Psoas muscle (tissue), 8 donors: Measurements from ENCODE around the gene KCNG2. TPM values are rescaled to one million over a fixed set of nuclear protein-coding genes. Genes with fewer than 3 reads are reported as not detected.

ENCODE experiments used
- ATAC-seq, 4 donors: fragments of 200-7000 bp; cut with Tn5 transposase; one replicate each; pipeline ENCODE4 v1.9.1; 2020; ENCODE audit warnings: moderate library complexity in 3 of 4, mild to moderate bottlenecking in 2 of 4
- DNase-seq, 2 donors: peaks; one replicate each; pipeline ENCODE4 v3.0.0-alpha.2; 2020
- H3K27ac ChIP-seq: fragments of 200-600 bp; one replicate; pipeline ENCODE4 v1.8.0; 2022
- H3K27me3 ChIP-seq, 3 donors: fragments of 200-600 bp in 1 of 3; one replicate each; pipeline versions ENCODE4 v1.6.1 to v1.8.0; 2013 to 2022; ENCODE audit warnings: low read length in 2 of 3, mild to moderate bottlenecking in 2 of 3, moderate library complexity in 1 of 3; ENCODE audit not compliant: insufficient read depth in 3 of 3
- H3K36me3 ChIP-seq, 2 donors: fragments of 200-600 bp in 1 of 2; one replicate each; pipeline versions ENCODE4 v1.6.1 to v1.8.0; 2013 to 2022; ENCODE audit warnings: low read depth in 1 of 2, mild to moderate bottlenecking in 1 of 2, moderate library complexity in 1 of 2; ENCODE audit not compliant: insufficient read depth in 1 of 2
- H3K4me1 ChIP-seq: fragments of 200-600 bp; one replicate; pipeline ENCODE4 v1.8.0; 2022
- H3K4me3 ChIP-seq: fragments of 200-600 bp; one replicate; pipeline ENCODE4 v1.8.0; 2022; ENCODE audit warnings: mild to moderate bottlenecking
- H3K9me3 ChIP-seq: fragments of 200-600 bp; one replicate; pipeline ENCODE4 v1.8.0; 2022
- CTCF ChIP-seq: fragments of 200-600 bp; IDR thresholded peaks from one replicate; pipeline ENCODE4 v1.8.0; 2022; ENCODE audit warnings: antibody characterized with exemption
- WGBS, 3 donors: extraction: QIAGEN DNeasy Blood & Tissue Kit; methylation state at CpG; one replicate each; pipeline versions ENCODE4 v1.1.6 to v1.1.7; 2013; 5-methylcytosine and 5-hydroxymethylcytosine counted together
- intact Hi-C, 2 donors: fragments of 100-400 bp; cut with DNase I; formaldehyde crosslinking; loops; one replicate each; pipeline versions ENCODE4 v1.11.0 to v1.14.2; 2022
- polyA plus RNA-seq, 3 donors: library from polyadenylated mRNA; stranded (reverse); fragments of 200-250 nt; gene quantifications; one replicate each; pipeline ENCODE4 v1.2.3, GENCODE V29; 2013
- total RNA-seq, 4 donors: library from RNA; stranded (reverse); fragmentation: NEBNext Ultra II Directional in 2 of 4; extraction: Animal tissue kit (Norgen Biotek cat#: 25700) in 2 of 4; gene quantifications; one replicate each; pipeline versions ENCODE4 v1.2.1 to v1.2.4, GENCODE V29; 2021 to 2023
- donor health status: healthy with polysubstance abuse.
- donor health status: DM: no; HTN: no; CAD: no; lungs with moderate emphysema.
- donor health status: Bipolar disorder and iron deficiency.
- donor health status: healthy.
- donor health status: DM: yes; HTN: yes; CAD: no.
- donor health status: DM: no; HTN: no; CAD: no.
- donor health status: DM: no; HTN: no; CAD: no.
- donor health status: DM: yes; HTN: yes; CAD: no.

The KCNG2 gene
- total and polyA plus RNA-seq, 7 donors = 0.04 to 0.54 (median 0.27) TPM; not detected in 2

GRCh38 chr18:79789091-79789891 is 8.4 kb upstream of the KCNG2 start:
- ATAC-seq = no peak
- Histone ChIP-seq H3K4me1 (no peaks in the 10 kb centered on the region), H3K27me3 (peaks cover 0 to 78% (median 37%) of the 10 kb centered on the region in 3 donors), H3K9me3 (no peaks in the 10 kb centered on the region), H3K27ac (no peak overlapping the region), H3K36me3 (no peaks in the 10 kb centered on the region), H3K4me3 (no peak overlapping the region)
- 86 to 91% (median 89%) methylated on average over 49 to 54 of the region's 54 CpGs for WGBS, 3 donors
- intact Hi-C loops = no loop called here
- DNase-seq = no peak
- no peak for TF ChIP-seq CTCF

- no peaks in the 10 kb centered on the region for H3K9me3 ChIP-seq
- intact Hi-C loops = no loop called here
- TF ChIP-seq CTCF = no peak
- no peak for DNase-seq
- no peak overlapping the region for H3K27ac ChIP-seq
- no peaks in the 10 kb centered on the region for H3K36me3 ChIP-seq
- no peak overlapping the region for H3K4me3 ChIP-seq
- H3K27me3 ChIP-seq = peaks cover 0 to 68% (median 36%) of the 10 kb centered on the region in 3 donors
- no peak for ATAC-seq
- H3K4me1 ChIP-seq = no peaks in the 10 kb centered on the region
- WGBS, 3 donors = 71 to 77% (median 74%) methylated on average over 46 of the region's 46 CpGs
These were observed 7.5 kb upstream of the KCNG2 start for GRCh38 chr18:79789901-79790890.

- peaks cover 0 to 61% (median 31%) of the 10 kb centered on the region in 3 donors for H3K27me3 ChIP-seq
- H3K4me3 ChIP-seq = no peak overlapping the region
- ATAC-seq = peak; percentile 37 to 77 (median 65)
- WGBS, 3 donors = 20 to 32% (median 23%) methylated on average over 21 of the region's 21 CpGs
- DNase-seq = peak; percentile 57 to 63
- no peaks in the 10 kb centered on the region for H3K4me1 ChIP-seq
- H3K27ac ChIP-seq = no peak overlapping the region
- no peak for TF ChIP-seq CTCF
- intact Hi-C loops = no loop called here
- H3K9me3 ChIP-seq = no peaks in the 10 kb centered on the region
- no peaks in the 10 kb centered on the region for H3K36me3 ChIP-seq
These were observed 6.5 kb upstream of the KCNG2 start for GRCh38 chr18:79790996-79791972.
